Activated CD4-positive, alpha-beta T cell treated with anti-CD3 and anti-CD28 coated beads, Interleukin-2, Interleukin-4, amounts not matched to agents 100 ng/mL and 50 ng/mL, durations not matched to agents 16 hours and 8 hours (primary cell): Measurements from ENCODE around the gene THEMIS2.
"Not testable (repeated sequence)": the region's sequence is repeated elsewhere in the genome, so short reads cannot be mapped to it uniquely, and the experiment has no call there.

Experiments used
- DNase-seq: peaks from one replicate; pipeline ENCODE4 v3.0.0-alpha.2; 2020; ENCODE audit warnings: low spot score

The THEMIS2 gene

DNA sequence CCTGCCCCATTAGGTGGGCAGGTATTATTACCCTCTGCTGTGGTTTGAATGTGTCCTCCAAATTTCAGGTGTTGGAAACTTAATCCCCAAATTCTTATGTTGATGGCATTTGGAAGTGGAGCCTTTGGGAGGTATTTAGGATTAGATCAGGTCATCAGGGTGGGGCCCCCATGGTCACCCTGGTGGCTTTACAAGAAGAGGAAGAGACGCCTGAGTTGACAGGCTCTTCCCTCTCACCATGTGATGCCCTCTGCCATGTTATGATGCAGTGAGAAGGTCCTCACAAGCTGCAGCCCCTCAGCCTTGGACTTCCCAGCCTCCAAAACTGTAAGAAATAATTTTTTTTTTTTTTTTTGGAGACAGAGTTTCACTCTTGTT, 8.8 kb upstream of the THEMIS2 start:
- DNase-seq: no peak

DNA sequence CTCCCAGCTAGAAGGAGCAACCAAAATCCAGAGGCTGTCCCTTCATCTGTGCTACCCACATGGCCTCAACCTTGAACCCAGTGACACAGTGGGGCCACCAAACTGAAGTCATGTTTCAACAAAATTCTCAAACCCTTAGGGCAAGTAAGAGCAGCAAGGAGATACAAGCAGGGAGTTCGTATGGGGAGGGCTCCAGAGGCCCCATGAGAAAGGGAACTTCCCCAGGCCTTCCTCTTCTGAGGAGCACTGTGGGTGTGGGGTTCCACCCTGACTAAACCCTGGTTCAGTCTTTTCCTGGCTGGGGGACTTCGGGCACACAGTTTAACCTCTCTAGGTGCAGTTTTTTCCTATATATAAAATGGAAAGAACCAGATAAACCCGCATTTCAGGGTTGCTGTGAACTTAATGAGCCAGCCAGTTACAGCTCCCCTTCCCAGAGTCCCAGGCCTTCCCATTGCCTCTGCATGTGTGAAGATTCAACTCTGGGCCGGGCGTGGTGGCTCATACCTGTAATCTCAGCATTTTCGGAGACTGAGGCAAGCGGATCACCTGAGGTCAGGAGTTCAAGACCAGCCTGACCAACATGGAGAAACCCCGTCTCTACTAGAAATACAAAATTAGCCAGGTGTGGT, 8.0 kb upstream of the THEMIS2 start:
- no peak for DNase-seq

DNA sequence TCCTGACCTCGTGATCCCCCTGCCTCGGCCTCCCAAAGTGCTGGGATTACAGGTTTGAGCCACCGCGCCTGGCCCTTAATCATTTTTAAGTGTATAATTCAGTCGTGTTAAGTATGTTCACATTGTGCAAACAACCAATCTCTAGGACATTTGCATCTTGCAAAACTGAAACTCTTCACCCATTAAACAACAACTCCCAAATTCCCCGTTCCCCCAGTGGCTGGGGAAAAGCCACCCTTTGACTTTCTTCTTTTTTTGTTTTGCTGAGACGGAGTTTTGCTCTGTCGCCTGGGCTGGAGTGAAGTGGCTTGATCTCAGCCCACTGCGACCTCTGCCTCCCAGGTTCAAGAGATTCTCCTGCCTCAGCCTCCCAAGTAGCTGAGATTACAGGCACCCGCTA, 6.5 kb upstream of the THEMIS2 start:
- no peak for DNase-seq

DNA sequence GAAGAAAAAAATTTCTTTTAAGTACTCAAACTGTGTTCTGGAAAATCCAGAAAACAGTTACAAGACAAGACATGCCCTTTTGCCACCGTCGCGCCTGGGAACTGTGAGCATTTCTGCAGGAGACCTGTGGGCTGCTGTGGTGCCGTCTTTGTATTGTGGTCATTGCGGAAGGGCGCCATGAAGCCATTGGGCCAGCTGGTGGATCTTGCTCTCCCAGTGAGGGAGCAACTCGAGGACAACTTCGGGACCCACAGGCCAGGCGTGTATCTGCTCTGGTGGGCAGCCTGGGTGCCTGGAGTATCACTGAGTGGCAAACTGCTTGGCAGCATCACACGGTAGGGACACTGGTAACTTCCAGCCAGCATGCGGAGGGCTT, 3.8 kb upstream of the THEMIS2 start:
- DNase-seq: no peak

DNA sequence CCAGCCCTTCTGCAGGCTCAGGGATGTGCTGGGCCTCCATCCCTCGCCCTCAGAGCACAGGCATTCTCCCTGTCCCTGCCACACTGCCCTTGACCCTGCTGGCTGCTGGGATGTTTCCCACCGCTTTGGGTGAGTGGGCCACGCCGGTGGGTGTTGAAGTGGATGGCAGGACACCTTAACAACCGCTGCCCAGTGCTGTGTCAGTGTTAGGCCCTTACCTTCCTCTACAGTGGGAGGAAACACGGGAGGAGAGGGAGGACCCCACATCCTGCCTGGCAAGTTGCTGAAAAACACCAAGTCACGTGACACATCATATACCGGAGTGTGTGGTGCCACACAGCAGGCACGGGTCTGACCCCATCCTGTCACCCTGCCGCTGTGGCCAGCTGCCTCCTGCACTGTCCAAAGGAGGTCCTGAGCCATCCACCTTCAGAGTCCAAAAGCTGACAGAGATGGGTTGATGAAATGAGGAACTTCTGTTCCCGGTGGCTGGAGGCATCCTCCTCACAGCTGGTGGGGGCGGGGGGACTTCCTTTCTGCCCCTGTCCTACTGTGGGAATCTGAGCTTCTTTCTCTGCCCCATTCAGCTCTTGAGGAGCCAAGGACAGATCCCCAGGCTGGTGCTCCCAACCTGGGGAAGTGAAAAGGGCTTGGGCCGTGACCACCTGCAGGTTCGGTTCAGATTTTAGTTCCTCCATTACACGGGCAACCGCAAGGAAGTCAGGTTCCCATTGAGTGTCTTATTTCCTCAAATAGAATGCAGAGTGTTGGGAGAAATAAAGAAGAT, 3.2 kb upstream of the THEMIS2 start:
- peak; percentile 80 for DNase-seq

DNA sequence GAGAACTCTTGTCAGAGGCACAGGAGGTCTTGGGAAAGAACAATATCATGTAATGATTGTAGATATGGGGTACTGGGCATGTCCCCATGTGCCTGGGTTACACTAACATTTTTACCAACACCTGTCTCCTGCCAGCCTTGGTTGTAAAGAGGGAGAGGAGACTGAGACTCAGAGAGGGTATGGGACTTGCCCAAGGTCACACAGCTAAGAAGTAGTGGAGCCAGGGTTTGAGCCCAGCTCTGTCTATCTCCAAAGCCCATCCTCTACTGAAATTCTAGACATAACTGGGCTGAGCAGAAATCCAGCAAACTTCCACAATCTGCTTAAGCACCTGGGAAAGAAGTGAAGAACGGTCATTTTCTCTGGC, 2.6 kb upstream of the THEMIS2 start:
- no peak for DNase-seq

DNA sequence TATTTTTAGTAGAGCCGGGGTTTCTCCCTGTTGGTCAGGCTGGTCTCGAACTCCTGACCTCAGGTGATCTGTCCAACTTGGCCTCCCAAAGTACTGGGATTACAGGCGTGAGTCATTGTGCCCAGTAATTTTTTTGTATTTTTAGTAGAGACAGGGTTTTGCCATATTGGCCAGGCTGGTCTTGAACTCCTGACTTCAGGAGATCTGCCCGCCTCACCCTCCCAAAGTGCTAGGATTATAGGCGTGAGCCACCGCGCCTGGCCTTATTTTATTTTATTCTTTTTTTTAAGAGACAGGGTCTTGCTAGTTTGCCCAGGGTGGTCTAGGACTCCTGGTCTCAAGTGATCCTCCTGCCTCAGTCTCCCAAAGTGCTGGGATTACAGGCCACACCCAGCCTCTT, 1.3 kb upstream of the THEMIS2 start:
- not testable (repeated sequence) for DNase-seq

DNA sequence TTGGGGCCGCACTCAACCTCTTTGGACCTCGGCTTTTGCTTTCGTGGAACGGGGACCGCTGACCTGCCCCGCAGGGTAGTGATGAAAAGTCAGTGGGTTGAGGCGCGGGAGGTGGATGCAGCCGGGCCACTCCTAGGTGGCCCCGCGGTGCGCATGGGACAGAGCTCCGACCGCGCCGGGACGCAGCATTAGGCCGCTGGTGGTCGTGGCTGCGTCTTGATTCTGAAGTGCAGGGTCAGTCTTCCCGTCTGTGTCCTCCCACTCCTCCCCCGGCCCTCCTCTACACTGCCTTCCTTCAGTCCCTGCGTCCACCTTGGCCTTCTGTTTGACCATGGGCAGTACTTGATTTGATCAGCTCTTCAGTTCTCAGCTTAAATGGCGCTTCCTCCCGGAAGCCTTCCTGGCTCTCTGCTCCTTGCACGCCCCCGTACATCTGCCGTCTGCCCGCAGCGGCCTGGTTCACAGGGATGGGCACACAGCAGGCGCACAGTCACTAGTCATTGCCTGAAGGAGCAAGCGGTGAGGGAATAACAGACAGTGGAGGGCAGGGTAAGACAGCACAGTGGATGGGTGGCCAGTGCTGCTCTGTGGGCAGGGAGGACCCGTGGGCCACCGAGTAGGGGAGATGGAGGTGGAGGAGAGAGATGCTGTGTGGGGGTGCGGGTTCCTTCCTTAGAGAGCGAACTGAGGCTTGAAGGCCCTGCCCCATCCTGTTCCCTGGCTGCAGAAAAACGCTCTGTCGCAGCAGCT, 633 bp downstream of the THEMIS2 start:
- DNase-seq: peak; percentile 35

DNA sequence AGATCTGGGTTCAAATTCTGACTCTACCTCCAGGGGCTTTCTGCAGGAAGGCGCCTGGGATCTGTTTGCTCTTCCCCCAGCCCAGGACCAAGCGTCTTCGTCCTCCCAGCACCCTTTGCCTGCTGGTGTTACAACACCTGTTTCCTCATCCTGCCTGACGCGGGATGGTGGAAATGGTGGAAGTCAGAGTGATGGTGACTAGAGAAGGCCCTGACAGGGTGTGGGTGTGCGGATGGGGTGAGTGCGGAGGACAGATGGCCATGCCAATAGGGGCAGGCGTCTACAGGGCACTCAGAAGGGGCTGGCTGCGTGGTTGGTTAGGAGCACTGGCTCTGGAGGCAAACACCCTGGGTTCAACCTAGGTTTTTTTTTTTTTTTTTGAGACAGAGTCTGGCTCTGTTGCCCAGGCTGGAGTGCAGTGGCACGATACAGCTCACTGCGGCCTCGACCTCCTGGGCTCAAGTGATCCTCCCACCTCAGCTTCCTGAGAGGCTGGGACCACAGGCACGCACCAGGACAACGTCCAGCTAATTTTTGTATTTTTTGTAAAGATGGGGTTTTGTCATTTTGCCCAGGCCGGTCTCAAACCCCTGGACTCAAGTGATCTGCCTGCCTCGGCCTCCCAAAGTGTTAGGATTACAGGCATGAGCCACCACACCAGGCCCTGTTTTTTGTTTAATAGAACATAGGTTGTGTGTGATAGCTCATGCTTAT, 1.5 kb downstream of the THEMIS2 start:
- DNase-seq: no peak

DNA sequence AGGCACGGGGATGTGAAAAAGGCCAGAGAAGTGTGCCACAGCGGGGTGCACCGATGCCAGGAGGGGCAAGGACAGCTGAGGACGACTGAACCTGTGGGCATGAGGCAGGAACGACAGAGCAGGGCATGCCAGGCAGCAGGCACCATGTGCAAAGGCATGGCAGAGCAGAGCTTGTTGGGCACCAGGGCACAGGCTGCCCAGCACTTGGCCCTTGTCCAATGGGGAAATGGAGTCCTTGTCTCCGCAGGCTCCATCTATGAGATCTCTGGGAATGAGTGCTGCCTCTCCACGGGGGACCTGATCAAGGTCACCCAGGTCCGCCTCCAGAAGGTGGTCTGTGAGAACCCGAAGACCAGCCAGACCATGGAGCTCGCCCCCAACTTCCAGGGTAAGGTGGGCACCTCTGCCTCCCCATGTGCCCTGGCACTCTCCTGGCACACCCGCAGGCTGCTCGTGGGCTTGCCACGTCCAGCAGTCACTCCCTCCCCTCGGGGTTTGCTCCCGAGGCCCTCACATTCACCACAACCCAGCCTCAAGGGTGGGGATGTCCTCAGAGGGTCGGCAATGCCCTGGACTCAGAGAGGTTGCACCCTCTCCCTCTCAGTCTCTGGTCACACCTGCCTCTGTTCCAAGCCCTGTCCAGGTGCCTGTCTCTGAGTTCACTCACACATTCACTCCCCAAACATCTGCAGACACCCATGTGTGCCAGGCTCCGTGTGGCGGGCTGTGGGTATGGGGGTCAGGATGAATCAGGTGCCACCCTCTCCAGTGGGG, 4.2 kb downstream of the THEMIS2 start:
- no peak for DNase-seq

DNA sequence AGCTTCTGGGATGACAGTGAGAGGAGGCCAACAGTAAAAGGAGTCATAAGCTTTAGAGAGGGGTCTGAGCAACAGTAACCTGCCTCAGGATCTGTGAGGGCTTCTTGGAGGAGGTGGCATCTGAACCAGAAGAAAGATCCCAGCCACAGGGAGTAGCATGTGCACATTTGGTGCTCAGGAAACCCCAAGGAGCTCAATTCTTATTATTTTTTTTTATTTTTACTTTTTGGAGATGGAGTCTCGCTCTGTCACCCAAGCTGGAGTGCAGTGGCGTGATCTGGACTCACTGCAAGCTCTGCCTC, 4.7 kb downstream of the THEMIS2 start:
- no peak for DNase-seq

DNA sequence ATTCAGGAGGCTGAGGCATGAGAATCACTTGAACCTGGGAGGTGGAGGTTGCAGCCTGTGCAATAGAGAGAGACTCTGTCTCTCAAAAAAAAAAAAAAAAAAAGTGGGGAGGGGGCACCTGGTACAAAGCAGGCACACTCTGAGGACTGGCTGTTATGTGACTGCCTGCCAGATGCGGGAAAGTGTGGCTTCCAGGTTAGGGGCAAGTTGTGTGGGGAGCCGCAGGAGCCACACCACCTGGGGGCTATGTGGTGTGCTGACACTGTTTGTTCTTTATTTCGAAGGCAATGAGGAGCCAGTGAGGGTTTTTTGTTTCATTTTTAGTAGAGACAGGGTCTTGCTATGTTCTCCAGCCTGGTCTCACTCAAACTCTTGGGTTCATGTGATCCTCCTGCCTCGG, 5.7 kb downstream of the THEMIS2 start:
- no peak for DNase-seq

DNA sequence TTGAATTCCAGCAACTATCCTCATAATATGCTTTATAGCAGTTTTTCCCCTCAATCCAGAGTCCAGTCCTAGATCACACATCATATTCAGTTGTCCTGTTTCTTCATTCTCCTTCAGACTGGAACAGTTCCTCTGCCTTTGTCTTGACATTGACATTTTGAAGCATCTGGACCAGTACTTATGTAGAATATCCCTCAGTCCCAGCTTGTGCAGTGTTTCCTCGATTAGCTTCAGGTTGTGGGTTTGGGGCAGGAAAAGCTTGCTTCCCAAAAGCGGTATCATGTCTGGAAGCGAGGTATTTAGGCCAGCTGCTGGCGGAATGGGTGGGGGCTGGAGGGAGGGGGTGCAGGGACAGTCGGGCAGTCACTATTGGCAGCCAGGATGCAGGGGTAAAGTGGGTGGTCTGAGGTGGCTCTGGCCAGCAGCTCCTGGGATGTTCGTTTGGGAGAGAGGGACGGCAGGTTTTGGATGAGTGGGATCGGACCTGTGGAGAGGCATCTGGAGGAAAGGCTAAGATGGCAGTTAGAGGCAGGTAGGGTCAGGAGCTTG, 6.5 kb downstream of the THEMIS2 start:
- DNase-seq: no peak

DNA sequence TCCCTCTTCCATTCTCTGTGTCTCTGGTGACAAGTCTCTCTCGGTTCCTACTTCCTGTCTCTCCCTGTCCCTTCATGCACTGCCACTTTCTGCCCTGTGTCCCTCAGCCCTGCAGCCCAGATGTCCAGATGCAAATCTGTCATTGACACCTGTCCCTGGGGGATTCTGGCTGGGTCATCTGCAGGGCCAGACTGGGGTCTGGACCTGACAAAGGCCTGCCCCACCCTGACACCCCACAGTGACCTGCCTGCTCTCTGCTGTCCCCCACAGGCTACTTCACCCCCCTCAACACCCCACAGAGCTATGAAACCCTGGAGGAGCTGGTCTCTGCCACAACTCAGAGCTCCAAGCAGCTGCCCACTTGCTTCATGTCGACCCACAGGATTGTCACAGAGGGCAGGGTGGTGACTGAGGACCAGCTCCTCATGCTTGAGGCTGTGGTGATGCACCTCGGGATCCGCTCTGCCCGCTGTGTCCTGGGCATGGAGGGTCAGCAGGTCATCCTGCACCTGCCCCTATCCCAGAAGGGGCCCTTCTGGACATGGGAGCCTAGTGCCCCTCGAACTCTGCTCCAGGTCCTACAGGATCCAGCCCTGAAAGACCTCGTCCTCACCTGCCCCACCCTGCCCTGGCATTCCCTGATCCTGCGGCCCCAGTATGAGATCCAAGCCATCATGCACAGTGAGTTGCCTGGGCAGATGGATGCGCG, 7.2 kb downstream of the THEMIS2 start:
- DNase-seq: no peak

DNA sequence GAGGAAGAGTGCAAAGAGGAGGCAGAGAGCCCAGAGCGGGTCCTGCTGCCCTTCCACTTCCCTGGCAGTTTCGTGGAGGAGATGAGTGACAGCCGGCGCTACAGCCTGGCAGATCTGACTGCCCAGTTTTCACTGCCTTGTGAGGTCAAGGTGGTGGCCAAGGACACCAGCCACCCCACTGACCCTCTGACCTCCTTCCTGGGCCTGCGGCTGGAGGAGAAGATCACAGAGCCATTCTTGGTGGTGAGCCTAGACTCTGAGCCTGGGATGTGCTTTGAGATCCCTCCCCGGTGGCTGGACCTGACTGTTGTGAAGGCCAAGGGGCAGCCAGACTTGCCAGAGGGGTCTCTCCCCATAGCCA, 10.2 kb downstream of the THEMIS2 start:
- DNase-seq: no peak

DNA sequence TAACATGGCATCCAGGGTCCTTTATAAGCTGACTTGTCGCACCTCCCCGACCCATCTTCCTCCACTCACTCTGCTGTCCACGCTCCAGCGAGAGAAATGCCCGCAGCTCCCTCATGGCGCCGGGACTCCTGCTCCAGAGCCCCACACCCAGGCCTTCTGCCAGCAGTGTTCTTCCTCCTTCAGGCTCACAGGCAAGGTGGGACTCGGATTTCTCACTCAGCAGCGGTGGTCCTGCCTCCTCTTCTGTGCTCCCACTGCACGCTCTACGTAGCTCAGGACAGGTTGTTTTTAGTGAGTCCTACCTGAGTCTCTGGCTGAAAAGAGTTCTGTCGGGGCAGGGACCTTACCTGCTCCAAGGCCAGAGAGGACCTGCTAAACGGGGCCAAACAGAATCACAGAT, 11.2 kb downstream of the THEMIS2 start:
- DNase-seq: no peak

DNA sequence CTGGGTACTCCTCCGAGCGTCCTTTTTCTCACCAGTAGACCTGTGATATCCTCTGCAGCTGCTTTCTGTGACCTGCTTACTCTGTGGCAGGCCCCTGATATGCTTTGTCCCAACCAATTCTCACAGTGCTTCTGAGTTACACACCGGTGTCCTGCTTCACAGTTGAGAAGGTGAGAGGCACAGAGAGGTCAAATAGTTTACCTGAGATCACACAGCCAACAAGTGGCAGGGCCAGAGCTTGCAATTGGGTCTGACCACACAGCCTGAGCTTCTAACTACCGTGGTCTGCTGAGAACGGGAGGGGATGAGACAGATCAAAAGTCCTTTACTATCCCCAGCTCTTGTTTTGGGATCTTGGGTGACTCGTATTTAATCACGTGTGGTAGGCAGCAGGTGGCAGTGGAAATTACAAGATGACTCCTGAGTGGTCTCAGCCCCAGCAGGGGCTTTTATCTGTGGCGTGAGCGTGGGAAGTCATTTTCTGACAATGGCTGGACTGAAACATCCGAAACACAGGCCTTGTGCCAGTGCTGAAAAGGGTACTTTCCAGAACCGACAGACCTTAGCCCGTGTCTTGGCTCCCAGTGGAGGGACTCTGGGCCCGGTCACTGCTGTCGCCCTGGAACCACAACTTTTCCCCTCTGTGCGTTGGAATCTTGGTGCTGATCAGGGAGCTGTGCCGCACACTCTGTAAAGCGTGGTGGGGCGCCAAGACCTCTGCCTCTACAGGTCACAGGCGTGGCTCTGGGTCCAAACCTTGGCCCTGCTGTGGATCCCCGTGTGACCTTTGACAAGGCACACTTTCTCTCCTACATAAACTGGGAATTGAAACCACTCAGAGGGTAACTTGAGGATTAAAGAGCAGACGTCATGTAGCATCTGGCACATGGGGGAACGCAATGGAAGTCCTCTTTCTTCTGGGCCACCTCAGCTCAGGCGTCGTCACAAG, 11.9 kb downstream of the THEMIS2 start:
- no peak for DNase-seq

DNA sequence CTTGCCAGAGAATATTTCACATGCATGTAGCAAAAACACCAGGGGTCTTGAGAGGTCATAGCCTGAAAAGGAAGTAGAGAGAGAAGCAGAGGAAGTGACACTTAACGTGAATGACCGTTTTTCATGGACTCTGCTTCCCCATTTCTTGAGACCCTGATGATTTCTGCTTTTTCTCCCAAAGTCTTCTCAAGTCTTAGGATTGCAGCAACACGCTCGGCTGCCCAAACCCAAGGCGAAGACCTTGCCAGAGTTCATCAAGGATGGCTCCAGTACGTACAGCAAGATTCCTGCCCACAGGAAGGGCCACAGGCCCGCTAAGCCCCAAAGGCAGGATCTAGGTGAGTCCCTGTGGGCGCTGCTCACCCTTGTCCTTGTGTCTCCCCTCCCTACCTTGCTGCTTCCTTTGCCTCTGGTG, 12.8 kb downstream of the THEMIS2 start:
- DNase-seq: no peak

DNA sequence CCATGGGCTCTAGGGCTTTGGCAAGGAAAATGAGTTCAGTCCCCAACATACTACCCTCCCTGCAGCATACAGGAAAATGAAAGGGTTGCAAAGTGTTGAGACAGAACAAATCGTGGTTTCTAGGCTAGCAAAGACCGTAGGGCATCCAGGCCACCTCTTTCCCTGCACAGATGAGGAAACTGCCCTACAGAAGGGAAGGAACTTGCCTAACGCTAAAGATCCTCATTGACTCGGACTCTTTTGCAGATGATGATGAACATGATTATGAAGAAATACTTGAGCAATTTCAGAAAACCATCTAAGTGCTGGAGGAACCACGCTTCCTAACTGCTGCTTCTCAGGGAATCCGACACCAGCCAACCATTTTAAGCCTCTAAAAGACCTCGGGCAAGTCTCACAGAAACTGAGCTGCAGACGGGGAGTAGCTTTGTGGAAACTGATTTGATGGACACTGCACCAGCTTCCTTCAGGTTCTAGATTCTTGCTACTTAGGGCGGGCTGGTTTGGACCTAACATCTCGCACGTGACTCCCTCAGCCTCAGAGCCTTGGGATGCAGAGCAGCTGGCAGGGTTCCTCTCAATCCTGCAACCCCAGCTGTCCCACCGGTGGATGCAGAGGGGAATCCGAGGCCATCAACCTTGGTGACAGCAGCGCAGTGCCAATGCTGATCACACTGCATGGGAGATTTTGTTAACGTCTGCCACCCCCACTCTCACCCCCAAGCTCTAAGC, 13.4 kb downstream of the THEMIS2 start:
- no peak for DNase-seq

DNA sequence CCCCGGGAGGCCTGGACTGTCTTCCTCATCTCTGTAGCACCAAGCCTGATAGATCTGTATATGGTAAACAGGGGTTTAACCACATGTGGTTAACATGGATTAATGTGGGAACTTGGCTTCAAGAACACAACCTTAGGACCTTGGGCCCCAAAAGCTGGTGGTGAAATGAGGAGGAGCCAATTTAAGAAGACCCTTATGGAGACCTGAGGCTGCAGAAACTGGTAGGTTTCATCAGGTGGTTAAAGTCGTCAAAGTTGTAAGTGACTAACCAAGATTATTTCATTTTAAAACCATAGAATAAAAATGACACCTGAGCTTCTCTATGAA, 14.0 kb downstream of the THEMIS2 start:
- no peak for DNase-seq
